PC-9 (cell line): ENCODE results near the gene CGB3. TPM values are rescaled to one million over a fixed set of nuclear protein-coding genes. Genes with fewer than 3 reads are reported as not detected.

ENCODE experiments used
- BruUV-seq: library from RNA; stranded (reverse); fragments of 400-500 nt; replicated peaks from 2 replicates; lab custom pipeline; 2021; lab: Mats Ljungman, UMichigan
- CTCF ChIA-PET: fragments of 300-600 bp; sonication (Branson Sonifier 250); formaldehyde crosslinking; loops from one replicate; lab custom pipeline; 2022; ENCODE audit warnings: antibody characterized with exemption; lab: Charles Lee
- POLR2A ChIA-PET: fragments of 300-600 bp; sonication (Branson Sonifier 250); formaldehyde crosslinking; loops from one replicate; lab custom pipeline; 2022; ENCODE audit warnings: antibody characterized with exemption; ENCODE audit not compliant: unreplicated experiment; lab: Charles Lee
- DNase-seq, 2 experiments: peaks; one replicate each; pipeline versions ENCODE4 v3.0.0 to v3.0.0-alpha.2; 2015 to 2022; ENCODE audit warnings: mixed read lengths in 1 of 2
- H2AFZ ChIP-seq: fragments of 200-600 bp; sonication (generic); 2 replicates; pipeline ENCODE4 v1.8.1; 2017; ENCODE audit warnings: antibody characterized with exemption
- H3F3A ChIP-seq: fragments of 200-600 bp; sonication (generic); 2 replicates; pipeline ENCODE4 v1.8.1; 2017; ENCODE audit warnings: antibody characterized with exemption, mild to moderate bottlenecking, low read depth; ENCODE audit not compliant: insufficient read depth
- H3K27ac ChIP-seq: fragments of 200-600 bp; sonication (generic); 2 replicates; pipeline ENCODE4 v1.6.1; 2016; ENCODE audit warnings: mixed run types
- H3K27me3 ChIP-seq: fragments of 200-600 bp; sonication (generic); 2 replicates; pipeline ENCODE4 v1.6.1; 2016; ENCODE audit warnings: low read depth, mixed run types; ENCODE audit not compliant: insufficient read depth
- H3K36me3 ChIP-seq: fragments of 200-600 bp; sonication (generic); 2 replicates; pipeline ENCODE4 v1.6.1; 2016; ENCODE audit warnings: low read depth, mixed run types
- H3K4me1 ChIP-seq: fragments of 200-600 bp; sonication (generic); replicated peaks from 2 replicates; pipeline ENCODE4 v1.6.1; 2016; ENCODE audit warnings: mixed run types; ENCODE audit not compliant: insufficient read depth
- H3K4me2 ChIP-seq: fragments of 200-600 bp; sonication (generic); 2 replicates; pipeline ENCODE4 v1.6.1; 2017; ENCODE audit warnings: mixed run types
- H3K4me3 ChIP-seq: fragments of 200-600 bp; sonication (generic); 2 replicates; pipeline ENCODE4 v1.6.1; 2016; ENCODE audit warnings: mixed run types
- H3K79me2 ChIP-seq: fragments of 200-600 bp; sonication (generic); 2 replicates; pipeline ENCODE4 v1.6.1; 2017; ENCODE audit warnings: low read depth, mixed run types
- H3K9me2 ChIP-seq: fragments of 200-600 bp; sonication (generic); 2 replicates; pipeline ENCODE4 v1.8.1; 2017; ENCODE audit warnings: mild to moderate bottlenecking; ENCODE audit not compliant: insufficient read depth
- H3K9me3 ChIP-seq: fragments of 200-600 bp; sonication (generic); 2 replicates; pipeline ENCODE4 v1.8.1; 2016; ENCODE audit warnings: low read depth; ENCODE audit not compliant: insufficient read depth
- H4K20me1 ChIP-seq: fragments of 200-600 bp; sonication (generic); 2 replicates; pipeline ENCODE4 v1.8.1; 2017; ENCODE audit not compliant: insufficient read depth
- EZH2 ChIP-seq: fragments of 200-600 bp; sonication (generic); IDR thresholded peaks from 2 replicates; pipeline ENCODE4 v1.8.0; 2017; ENCODE audit warnings: antibody characterized with exemption, low read depth
- intact Hi-C: fragments of 100-400 bp; cut with micrococcal nuclease; formaldehyde crosslinking; loops from one replicate; pipeline ENCODE4 v1.10.0; 2022; ENCODE audit not compliant: unreplicated experiment
- total RNA-seq: library from RNA; stranded (reverse); gene quantifications from 2 replicates; pipeline ENCODE4 v1.2.3, GENCODE V29; 2021
- TF ChIP-seq, protein P1 (sequence below): fragments of 200-600 bp; sonication (generic); conservative IDR thresholded peaks from 2 replicates; pipeline ENCODE4 v1.6.1; 2017; ENCODE audit warnings: mixed run types, antibody characterized with exemption, mild to moderate bottlenecking, moderate library complexity

Gene CGB3
- total RNA-seq, 1 experiment from 2014 or later: not detected

DNA sequence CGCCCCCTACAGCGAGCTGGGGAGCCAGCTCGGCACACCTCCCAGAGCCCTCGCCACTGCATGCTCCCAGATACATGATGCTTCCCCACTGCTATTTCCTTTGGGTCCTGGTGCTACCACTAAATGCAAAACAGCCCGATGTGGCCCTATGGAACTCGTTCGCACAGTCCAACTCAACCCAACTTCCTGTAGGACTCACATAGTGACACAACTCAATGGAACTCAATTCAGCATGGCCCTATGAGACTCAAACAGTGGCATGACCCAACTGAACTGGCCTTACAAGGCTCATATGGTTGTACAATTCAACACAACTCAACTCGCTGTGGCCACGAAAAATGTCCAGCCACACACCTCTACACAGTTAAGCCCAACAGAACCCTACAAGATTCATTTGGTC is 44.9 kb upstream of the CGB3 start:
- H3K36me3 ChIP-seq: no peaks in the 10 kb centered on the region
- no peak overlapping the region for H3K4me2 ChIP-seq
- peaks cover 11% of the 10 kb centered on the region for H3K4me1 ChIP-seq
- no peak overlapping the region for H2AFZ ChIP-seq
- no peak for DNase-seq
- peaks cover 21% of the 10 kb centered on the region; the same call in 1 of the 2 replicates for H3F3A ChIP-seq
- no peaks in the 10 kb centered on the region for H4K20me1 ChIP-seq
- H3K9me3 ChIP-seq: no peaks in the 10 kb centered on the region
- no peaks in the 10 kb centered on the region for H3K79me2 ChIP-seq
- H3K4me3 ChIP-seq: no peak overlapping the region
- H3K9me2 ChIP-seq: no peaks in the 10 kb centered on the region
- no TSS peak for BruUV-seq
- H3K27ac ChIP-seq: no peak overlapping the region
- no peak for TF ChIP-seq EZH2
- TF ChIP-seq, protein P1, sequence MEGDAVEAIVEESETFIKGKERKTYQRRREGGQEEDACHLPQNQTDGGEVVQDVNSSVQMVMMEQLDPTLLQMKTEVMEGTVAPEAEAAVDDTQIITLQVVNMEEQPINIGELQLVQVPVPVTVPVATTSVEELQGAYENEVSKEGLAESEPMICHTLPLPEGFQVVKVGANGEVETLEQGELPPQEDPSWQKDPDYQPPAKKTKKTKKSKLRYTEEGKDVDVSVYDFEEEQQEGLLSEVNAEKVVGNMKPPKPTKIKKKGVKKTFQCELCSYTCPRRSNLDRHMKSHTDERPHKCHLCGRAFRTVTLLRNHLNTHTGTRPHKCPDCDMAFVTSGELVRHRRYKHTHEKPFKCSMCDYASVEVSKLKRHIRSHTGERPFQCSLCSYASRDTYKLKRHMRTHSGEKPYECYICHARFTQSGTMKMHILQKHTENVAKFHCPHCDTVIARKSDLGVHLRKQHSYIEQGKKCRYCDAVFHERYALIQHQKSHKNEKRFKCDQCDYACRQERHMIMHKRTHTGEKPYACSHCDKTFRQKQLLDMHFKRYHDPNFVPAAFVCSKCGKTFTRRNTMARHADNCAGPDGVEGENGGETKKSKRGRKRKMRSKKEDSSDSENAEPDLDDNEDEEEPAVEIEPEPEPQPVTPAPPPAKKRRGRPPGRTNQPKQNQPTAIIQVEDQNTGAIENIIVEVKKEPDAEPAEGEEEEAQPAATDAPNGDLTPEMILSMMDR: no peak
- intact Hi-C loops: no loop called here
- ChIA-PET POLR2A (no interaction called here), CTCF (interaction anchor here (0.6 kb wide), 1 partner anchor 330 kb away, joined by 4 read pairs; no protein-coding TSS in a partner anchor)
- H3K27me3 ChIP-seq: peaks cover 41% of the 10 kb centered on the region

DNA sequence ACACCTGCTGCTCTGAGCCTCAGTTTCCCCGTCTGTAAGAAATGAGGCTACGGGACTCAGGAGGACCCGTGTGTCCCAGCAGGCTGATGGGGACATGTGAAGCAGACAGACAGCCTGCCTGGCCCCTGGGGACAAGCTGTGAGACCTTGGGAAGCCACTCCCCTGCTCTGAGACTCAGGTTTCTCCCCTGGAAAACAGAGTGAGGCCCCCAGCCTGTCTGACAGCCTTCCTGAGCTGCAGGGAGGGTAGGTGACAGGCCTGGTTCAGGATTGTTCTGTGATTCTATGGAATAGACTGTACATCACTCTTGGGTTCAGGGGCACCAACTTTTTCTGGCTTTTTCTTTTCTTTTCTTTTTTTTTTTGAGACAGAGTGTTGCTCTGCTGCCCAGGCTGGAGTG is 43.4 kb upstream of the CGB3 start:
- no TSS peak for BruUV-seq
- TF ChIP-seq, protein P1: no peak
- TF ChIP-seq EZH2: no peak
- Histone ChIP-seq H3K4me2 (no peak overlapping the region), H3K4me3 (no peak overlapping the region), H3F3A (peaks cover 31% of the 10 kb centered on the region; the same call in 1 of the 2 replicates), H4K20me1 (no peaks in the 10 kb centered on the region), H2AFZ (no peak overlapping the region), H3K9me2 (no peaks in the 10 kb centered on the region), H3K9me3 (no peaks in the 10 kb centered on the region), H3K36me3 (no peaks in the 10 kb centered on the region), H3K27me3 (peaks cover 30% of the 10 kb centered on the region), H3K79me2 (no peaks in the 10 kb centered on the region), H3K4me1 (peaks cover 7% of the 10 kb centered on the region; the same call in 1 of the 2 replicates), H3K27ac (no peak overlapping the region)
- intact Hi-C loops: no loop called here
- CTCF ChIA-PET: interaction anchor here (0.6 kb wide), 1 partner anchor 66 kb away, joined by 6 read pairs; no protein-coding TSS in a partner anchor
- POLR2A ChIA-PET: no interaction called here
- DNase-seq: no peak

DNA sequence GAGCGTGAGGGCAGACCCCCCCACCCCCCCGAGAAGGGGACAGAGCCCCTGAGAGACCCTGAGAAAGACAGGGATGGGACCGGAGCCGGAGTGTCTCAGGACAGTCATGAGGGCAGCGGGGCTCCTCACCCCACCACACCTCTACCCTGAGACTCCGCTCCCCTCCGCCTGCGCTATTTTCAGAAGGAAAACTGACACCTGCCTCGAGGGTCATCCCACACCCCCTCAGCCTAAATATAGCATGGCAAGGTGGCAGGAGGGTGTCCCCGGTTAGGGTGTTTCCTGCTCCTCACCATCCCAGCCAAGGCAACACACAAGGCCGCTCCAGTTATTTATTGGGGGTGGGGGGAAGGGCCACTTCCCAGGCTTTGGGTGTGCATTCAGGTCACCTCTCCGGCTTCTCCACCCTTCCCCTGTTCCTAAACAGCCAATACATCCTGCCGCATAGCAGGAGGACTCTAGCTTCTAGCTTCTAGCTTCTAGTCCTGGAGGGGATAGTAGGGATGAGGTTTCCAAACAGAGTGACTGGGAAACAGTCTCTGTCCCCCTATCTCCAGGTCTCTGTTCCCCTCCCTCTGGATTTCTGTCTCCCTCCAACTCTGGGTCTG is 41.9 kb upstream of the CGB3 start:
- Histone ChIP-seq H3K27ac (no peak overlapping the region), H3K36me3 (no peaks in the 10 kb centered on the region), H3K4me2 (no peak overlapping the region), H3K79me2 (no peaks in the 10 kb centered on the region), H3K27me3 (peaks cover 27% of the 10 kb centered on the region), H3K9me3 (no peaks in the 10 kb centered on the region), H3K4me3 (no peak overlapping the region), H3K9me2 (no peaks in the 10 kb centered on the region), H3K4me1 (peaks cover 7% of the 10 kb centered on the region; the same call in 1 of the 2 replicates), H3F3A (peaks cover 31% of the 10 kb centered on the region), H4K20me1 (no peaks in the 10 kb centered on the region), H2AFZ (no peak overlapping the region)
- intact Hi-C loops: no loop called here
- CTCF ChIA-PET: interaction anchor here (1.1 kb wide), 1 partner anchor 48 kb away, joined by 8 read pairs; no protein-coding TSS in a partner anchor
- no peak for DNase-seq
- TF ChIP-seq, protein P1: no peak
- no peak for TF ChIP-seq EZH2
- no TSS peak for BruUV-seq
- POLR2A ChIA-PET: no interaction called here
